HEK293 (cell line): ENCODE data around the gene PRR22.

Experiments used
- ATF2 ChIP-seq: fragments of 450-650 bp; formaldehyde crosslinking; IDR thresholded peaks from 2 replicates; pipeline ENCODE4 v1.5.1; 2016; ENCODE audit warnings: missing biosample characterization, missing genetic modification characterization, low read depth
- CTCF ChIP-seq: fragments of 450-650 bp; formaldehyde crosslinking; IDR thresholded peaks from 2 replicates; pipeline ENCODE4 v1.5.1; 2016; ENCODE audit warnings: missing biosample characterization, missing genetic modification characterization
- PBX3 ChIP-seq: sonication (generic); formaldehyde crosslinking; IDR thresholded peaks from 2 replicates; pipeline ENCODE4 v1.8.1; 2022; ENCODE audit warnings: mild to moderate bottlenecking, moderate library complexity, missing genetic modification reagents
- SP7 ChIP-seq: fragments of 450-650 bp; formaldehyde crosslinking; IDR thresholded peaks from 2 replicates; pipeline ENCODE4 v1.5.1; 2016; ENCODE audit warnings: missing biosample characterization, missing genetic modification characterization
- ZBTB49 ChIP-seq: fragments of 450-650 bp; formaldehyde crosslinking; IDR thresholded peaks from 2 replicates; pipeline ENCODE4 v1.5.1; 2016; ENCODE audit warnings: missing biosample characterization, missing genetic modification characterization, low read depth

- TF ChIP-seq CTCF (tag by site-specific recombination) (no peak), ZBTB49 (tag by site-specific recombination) (no peak), SP7 (tag by site-specific recombination) (no peak), ATF2 (tag by site-specific recombination) (no peak), PBX3 (CRISPR knock-in tag) (no peak)
Observed at GRCh38 chr19:5809469-5809868, 24.9 kb upstream of the PRR22 start.
